Stimulated activated CD4-positive, alpha-beta T cell treated with anti-CD3 and anti-CD28 coated beads, Interleukin-1b, Interleukin-23, amount 100 ng/mL, for 1 hour (primary cell): ENCODE results near the gene ABCA4.

Experiments
- DNase-seq, 2 donors: peaks; one replicate each; pipeline ENCODE4 v3.0.0-alpha.2; 2020; ENCODE audit warnings: low read depth in 2 of 2

Gene ABCA4

GRCh38 chr1:94122201-94122970, 1.4 kb upstream of the ABCA4 start:
- no peak for DNase-seq

GRCh38 chr1:94121411-94121821, 468 bp upstream of the ABCA4 start:
- no peak for DNase-seq

- no peak for DNase-seq
Observed at GRCh38 chr1:94120570-94120901, 412 bp downstream of the ABCA4 start.

GRCh38 chr1:94119796-94120569, 965 bp downstream of the ABCA4 start:
- DNase-seq = no peak

GRCh38 chr1:94119306-94119705, 1.6 kb downstream of the ABCA4 start:
- DNase-seq = no peak

GRCh38 chr1:94118471-94118870, 2.5 kb downstream of the ABCA4 start:
- DNase-seq = no peak

- DNase-seq = no peak
Observed at GRCh38 chr1:94118013-94118412, 2.9 kb downstream of the ABCA4 start.

- DNase-seq = no peak
Observed at GRCh38 chr1:94117259-94117851, 3.6 kb downstream of the ABCA4 start.

GRCh38 chr1:94115900-94116436, 5.0 kb downstream of the ABCA4 start:
- no peak for DNase-seq

GRCh38 chr1:94115254-94115899, 5.6 kb downstream of the ABCA4 start:
- DNase-seq = no peak

GRCh38 chr1:94113589-94114226, 7.2 kb downstream of the ABCA4 start:
- no peak for DNase-seq

GRCh38 chr1:94111879-94112278, 9.1 kb downstream of the ABCA4 start:
- no peak for DNase-seq

GRCh38 chr1:94110946-94111740, 9.8 kb downstream of the ABCA4 start:
- DNase-seq = no peak

GRCh38 chr1:94110021-94110761, 10.8 kb downstream of the ABCA4 start:
- DNase-seq = no peak

GRCh38 chr1:94109478-94109877, 11.5 kb downstream of the ABCA4 start:
- DNase-seq = no peak

- no peak for DNase-seq
Observed at GRCh38 chr1:94107141-94107540, 13.8 kb downstream of the ABCA4 start.

- no peak for DNase-seq
Observed at GRCh38 chr1:94106716-94107115, 14.2 kb downstream of the ABCA4 start.

- no peak for DNase-seq
Observed at GRCh38 chr1:94105957-94106529, 14.9 kb downstream of the ABCA4 start.

- no peak for DNase-seq
Observed at GRCh38 chr1:94105581-94105952, 15.4 kb downstream of the ABCA4 start.
